Measurements from ENCODE around the gene GRIN2C. TPM values are rescaled to one million over a fixed set of nuclear protein-coding genes. Genes with fewer than 3 reads are reported as not detected.

The GRIN2C gene
- total RNA-seq, 1 donor from 2014 or later = 0.17 TPM

- no peak for DNase-seq
Measured at GRCh38 chr17:74796211-74796610, 63.5 kb downstream of the GRIN2C start.

DNA sequence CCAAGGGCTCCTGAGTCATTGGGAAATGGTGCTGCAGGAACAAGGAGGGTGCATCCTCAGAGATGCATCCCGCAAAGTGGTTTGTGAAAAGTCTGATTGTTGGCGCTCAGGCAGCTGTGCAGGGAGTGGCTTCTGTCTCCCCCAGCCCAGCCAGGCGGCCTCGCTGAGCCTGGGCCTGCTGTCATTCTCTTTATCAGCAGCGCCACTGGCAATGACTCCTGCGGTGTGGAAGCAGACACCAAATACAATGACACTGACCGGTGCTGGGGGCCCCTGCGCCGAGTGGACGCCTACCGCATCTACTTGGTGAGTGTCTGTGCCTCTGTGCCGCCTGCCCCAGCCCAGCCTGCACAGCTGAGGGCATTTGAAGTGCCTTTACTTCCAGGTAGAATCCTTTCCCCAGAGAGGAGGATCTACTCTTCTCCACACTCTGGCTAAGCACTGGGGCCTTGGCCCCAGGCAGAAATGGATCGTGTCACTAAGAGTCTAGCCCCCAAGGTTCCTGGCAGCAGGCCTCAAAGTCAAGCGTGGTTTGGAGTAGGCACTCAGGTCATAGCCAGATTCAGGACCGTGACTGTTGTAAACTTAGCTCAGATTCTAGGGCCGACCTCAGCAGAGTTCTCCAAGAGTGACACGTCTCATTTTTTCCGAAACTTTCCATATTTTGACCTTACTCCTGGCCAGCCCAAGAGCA is 64.2 kb downstream of the GRIN2C start:
- DNase-seq = no peak

DNA sequence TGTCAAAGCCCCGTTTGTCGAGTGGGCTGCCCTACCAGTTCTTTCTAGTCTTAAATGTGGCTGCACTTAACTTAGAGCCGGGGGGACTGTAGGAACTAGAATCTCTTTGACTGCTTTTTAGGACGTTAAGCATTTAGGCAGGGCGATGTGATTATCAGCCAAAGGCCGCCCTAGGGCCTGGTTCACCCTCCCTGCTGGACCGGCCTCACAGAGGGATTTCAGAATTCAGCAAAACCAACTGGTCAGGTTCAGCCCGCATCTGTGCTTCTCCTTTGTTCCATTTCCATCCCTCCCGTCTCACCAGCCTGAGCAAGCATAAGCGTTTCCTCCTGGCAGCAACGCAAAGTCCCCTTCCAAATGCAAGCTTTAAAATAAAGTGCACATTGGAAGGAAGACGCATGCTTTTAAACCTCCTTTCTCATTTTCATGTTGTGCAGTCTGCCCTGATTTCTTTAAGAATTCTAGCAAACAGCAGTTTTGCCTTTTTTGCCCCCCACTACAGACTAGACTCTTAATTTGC is 67.0 kb downstream of the GRIN2C start:
- no peak for DNase-seq

Other genes with a start within 250 kb of the GRIN2C start
- not detected in 2 replicates for gene CD300E, start 236.1 kb downstream of the GRIN2C start, total RNA-seq
- not detected in 2 replicates for gene CD300LF, start 147.0 kb downstream of the GRIN2C start, total RNA-seq
- 0.17 and 0.37 TPM in 2 replicates for gene RAB37, start 122.6 kb downstream of the GRIN2C start, total RNA-seq
- 10.4 and 22.5 TPM in 2 replicates for gene NHERF1, start 111.3 kb downstream of the GRIN2C start, total RNA-seq
- gene NAT9, start 83.5 kb downstream of the GRIN2C start, total RNA-seq = 29.9 and 37.6 TPM in 2 replicates
- gene FDXR, start 13.1 kb upstream of the GRIN2C start, total RNA-seq = 36.2 and 59.5 TPM in 2 replicates
- 0.05 TPM in 1 of 2 replicates, not detected in the other for gene FADS6, start 33.7 kb upstream of the GRIN2C start, total RNA-seq
- gene USH1G, start 63.4 kb upstream of the GRIN2C start, total RNA-seq = not detected in 2 replicates
- not detected in 2 replicates for gene OTOP2, start 64.4 kb upstream of the GRIN2C start, total RNA-seq
- gene OTOP3, start 76.0 kb upstream of the GRIN2C start, total RNA-seq = not detected in 2 replicates
- gene HID1, start 112.9 kb upstream of the GRIN2C start, total RNA-seq = 53.8 and 65.1 TPM in 2 replicates
- gene CDR2L, start 127.7 kb upstream of the GRIN2C start, total RNA-seq = 19.1 and 23.5 TPM in 2 replicates
- gene MRPL58, start 152.8 kb upstream of the GRIN2C start, total RNA-seq = 24.7 and 35.6 TPM in 2 replicates
- gene ATP5PD, start 187.1 kb upstream of the GRIN2C start, total RNA-seq = 214 and 256 TPM in 2 replicates
- gene KCTD2, start 187.3 kb upstream of the GRIN2C start, total RNA-seq = 17.4 and 22.8 TPM in 2 replicates
- 11.4 and 17.1 TPM in 2 replicates for gene SLC16A5, start 228.1 kb upstream of the GRIN2C start, total RNA-seq

All from dermis blood vessel endothelial cell (primary cell).